HEK293T (cell line): Measurements from ENCODE around the gene UPF2.

Source experiments
- ARNT ChIP-seq: fragments of 450-650 bp; IDR thresholded peaks from 2 replicates; pipeline ENCODE4 v1.6.1; 2017; ENCODE audit warnings: mild to moderate bottlenecking
- BHLHE40 ChIP-seq: fragments of 450-650 bp; IDR thresholded peaks from 2 replicates; pipeline ENCODE4 v1.6.1; 2016; ENCODE audit warnings: mild to moderate bottlenecking, moderate library complexity, borderline replicate concordance
- FOXK2 ChIP-seq: fragments of 450-650 bp; IDR thresholded peaks from 2 replicates; pipeline ENCODE4 v1.6.1; 2016; ENCODE audit warnings: mild to moderate bottlenecking
- LEF1 ChIP-seq: fragments of 450-650 bp; IDR thresholded peaks from 2 replicates; pipeline ENCODE4 v1.6.1; 2017; ENCODE audit warnings: mild to moderate bottlenecking, borderline replicate concordance
- NFRKB ChIP-seq: fragments of 450-650 bp; IDR thresholded peaks from 2 replicates; pipeline ENCODE4 v1.6.1; 2016; ENCODE audit warnings: mild to moderate bottlenecking, moderate library complexity
- PKNOX1 ChIP-seq: fragments of 450-650 bp; IDR thresholded peaks from 2 replicates; pipeline ENCODE4 v1.6.1; 2016
- SP1 ChIP-seq: fragments of 450-650 bp; IDR thresholded peaks from 2 replicates; pipeline ENCODE4 v1.6.1; 2017
- TARDBP ChIP-seq: fragments of 450-650 bp; IDR thresholded peaks from 2 replicates; pipeline ENCODE4 v1.6.1; 2016

GRCh38 chr10:11877591-11877905 is 165.1 kb downstream of the UPF2 start:
- TF ChIP-seq TARDBP (no peak), BHLHE40 (no peak), PKNOX1 (no peak), NFRKB (no peak), ARNT (no peak), FOXK2 (no peak), LEF1 (no peak), SP1 (no peak)
